GM12878 (cell line): ENCODE data around the gene PPP1R37. TPM values are rescaled to one million over a fixed set of nuclear protein-coding genes. Genes with fewer than 3 reads are reported as not detected.
A peak's percentile ranks its signal among the peaks of the same experiment; 100 is the strongest.

Experiments
- BACH1 ChIP-seq: fragments of 450-650 bp; IDR thresholded peaks from 2 replicates; pipeline ENCODE4 v1.6.1; 2017; ENCODE audit warnings: mild to moderate bottlenecking, borderline replicate concordance
- CBX3 ChIP-seq: fragments of 200-600 bp; sonication (generic); IDR thresholded peaks from 2 replicates; pipeline ENCODE4 v1.6.1; 2016; ENCODE audit warnings: low read depth, borderline replicate concordance
- DPF2 ChIP-seq: fragments of 450-650 bp; IDR thresholded peaks from 2 replicates; pipeline ENCODE4 v1.6.1; 2017; ENCODE audit warnings: mild to moderate bottlenecking
- EED ChIP-seq: sonication (generic); IDR thresholded peaks from 2 replicates; pipeline ENCODE4 v1.6.1; 2016; ENCODE audit warnings: antibody characterized with exemption, low read depth
- EGR1 ChIP-seq, 2 experiments: IDR thresholded peaks; 1 replicate in 1 of 2; 2 replicates in 1 of 2; pipeline ENCODE4 v1.6.1; 2011 to 2012; ENCODE audit warnings: low read depth in 2 of 2, low read length in 2 of 2, borderline replicate concordance in 1 of 2, mild to moderate bottlenecking in 1 of 2, moderate library complexity in 1 of 2
- EP300 ChIP-seq, 2 experiments: fragments of 150-350 bp in 1 of 2; IDR thresholded peaks; 2 replicates each; pipeline ENCODE4 v1.6.1; 2011 to 2012; ENCODE audit warnings: low read depth in 2 of 2, low read length in 2 of 2, borderline replicate concordance in 1 of 2, improper control_type of control experiment in 1 of 2, inconsistent platforms in 1 of 2; ENCODE audit not compliant: control insufficient read depth in 1 of 2
- KAT2A ChIP-seq: conservative IDR thresholded peaks from 2 replicates; pipeline ENCODE4 v1.6.1; 2011; ENCODE audit warnings: low read depth, low read length; ENCODE audit not compliant: control insufficient read depth
- KLF5 ChIP-seq: fragments of 450-650 bp; IDR thresholded peaks from 2 replicates; pipeline ENCODE4 v1.6.1; 2014; ENCODE audit warnings: mild to moderate bottlenecking; ENCODE audit not compliant: partially characterized antibody
- NBN ChIP-seq: fragments of 450-650 bp; IDR thresholded peaks from 2 replicates; pipeline ENCODE4 v1.6.1; 2016
- NFIC ChIP-seq: IDR thresholded peaks from 2 replicates; pipeline ENCODE4 v1.6.1; 2012; ENCODE audit warnings: low read depth, mild to moderate bottlenecking, inconsistent platforms, low read length, moderate library complexity
- NFYB ChIP-seq: IDR thresholded peaks from 2 replicates; pipeline ENCODE4 v1.6.1; 2011; ENCODE audit warnings: low read depth, mild to moderate bottlenecking, low read length, improper control_type of control experiment, moderate library complexity; ENCODE audit not compliant: insufficient read depth
- NR2F1 ChIP-seq: fragments of 450-650 bp; conservative IDR thresholded peaks from 2 replicates; pipeline ENCODE4 v1.6.1; 2017; ENCODE audit warnings: mild to moderate bottlenecking
- RELA ChIP-seq: fragments of 450-650 bp; IDR thresholded peaks from 2 replicates; pipeline ENCODE4 v1.8.0; 2014; ENCODE audit warnings: borderline replicate concordance; ENCODE audit not compliant: partially characterized antibody
- RFX5 ChIP-seq: IDR thresholded peaks from 2 replicates; pipeline ENCODE4 v1.6.1; 2011; ENCODE audit warnings: low read depth, low read length, improper control_type of control experiment
- SMAD1 ChIP-seq: fragments of 450-650 bp; IDR thresholded peaks from 2 replicates; pipeline ENCODE4 v1.6.1; 2018; ENCODE audit warnings: mild to moderate bottlenecking, low read depth; ENCODE audit not compliant: partially characterized antibody
- SMARCA5 ChIP-seq: fragments of 450-650 bp; IDR thresholded peaks from 2 replicates; pipeline ENCODE4 v1.6.1; 2017; ENCODE audit warnings: mild to moderate bottlenecking
- SP1 ChIP-seq: IDR thresholded peaks from one replicate; pipeline ENCODE4 v1.6.1; 2011; ENCODE audit warnings: low read depth, low read length
- SRF ChIP-seq, 2 experiments: IDR thresholded peaks; 2 replicates each; pipeline ENCODE4 v1.6.1; 2011; ENCODE audit warnings: low read depth in 2 of 2, low read length in 2 of 2, mild to moderate bottlenecking in 1 of 2, moderate library complexity in 1 of 2
- STAT1 ChIP-seq: fragments of 450-650 bp; conservative IDR thresholded peaks from 2 replicates; pipeline ENCODE4 v1.6.1; 2014; ENCODE audit warnings: antibody characterized with exemption, mild to moderate bottlenecking
- STAT3 ChIP-seq: IDR thresholded peaks from 2 replicates; pipeline ENCODE4 v1.6.1; 2011; ENCODE audit warnings: low read depth, low read length, improper control_type of control experiment
- TBL1XR1 ChIP-seq: IDR thresholded peaks from 2 replicates; pipeline ENCODE4 v1.6.1; 2012; ENCODE audit warnings: low read depth, low read length, improper control_type of control experiment
- TCF12 ChIP-seq: IDR thresholded peaks from 2 replicates; pipeline ENCODE4 v1.6.1; 2011; ENCODE audit warnings: low read depth, mild to moderate bottlenecking, low read length
- YBX1 ChIP-seq: fragments of 450-650 bp; IDR thresholded peaks from 2 replicates; pipeline ENCODE4 v1.6.1; 2016; ENCODE audit warnings: antibody characterized with exemption
- ZNF24 ChIP-seq: fragments of 450-650 bp; IDR thresholded peaks from 2 replicates; pipeline ENCODE4 v1.6.1; 2017; ENCODE audit warnings: antibody characterized with exemption, mild to moderate bottlenecking
- polyA plus RNA-seq, 11 experiments: library from polyadenylated mRNA; depleted of rRNA in 4 of 11; unstranded in 6 of 11; stranded (reverse) in 5 of 11; fragments of >200 nt; fragmentation: Nextera tagmentation in 4 of 11; fragmentation: Illumina TruSeq in 1 of 11; extraction: Ambion mirVana in 4 of 11; extraction: Trizol in 1 of 11; gene quantifications; 1 replicate in 1 of 11; 2 replicates in 10 of 11; pipeline versions ENCODE4 v1.2.1 to v1.2.3, GENCODE V29; 2011 to 2016; ENCODE audit warnings: inconsistent platforms in 2 of 11, missing spikeins in 2 of 11, low read depth in 1 of 11
- total RNA-seq, 4 experiments: library from RNA; depleted of rRNA in 3 of 4; stranded (reverse); fragments of >200 nt in 3 of 4; fragmentation: Illumina TruSeq in 1 of 4; extraction: Trizol in 1 of 4; gene quantifications; 2 replicates each; pipeline versions ENCODE4 v1.2.1 to v1.2.3, GENCODE V29; 2013 to 2021
- TF ChIP-seq, protein P1 (sequence below): fragments of 450-650 bp; IDR thresholded peaks from 2 replicates; pipeline ENCODE4 v1.6.1; 2017; ENCODE audit warnings: mild to moderate bottlenecking, moderate library complexity
- TF ChIP-seq, protein P2 (sequence below): IDR thresholded peaks from 2 replicates; pipeline ENCODE4 v1.6.1; 2012; ENCODE audit warnings: low read depth, low read length, improper control_type of control experiment

The PPP1R37 gene
- total and polyA plus RNA-seq, 10 of the 15 experiments (the other 5 are each of a cell fraction or from before 2014, with no cell fraction given): 0.09 to 21.3 (median 5.1) TPM; not detected in 1

GRCh38 chr19:45079063-45079910 is 13.7 kb upstream of the PPP1R37 start, which contains the start of gene GEMIN7 (continued):
- TF ChIP-seq EGR1 (IDR thresholded peaks at IDR 0.05; ENCODE audit: borderline replicate concordance in 1 of 2, low read depth in 2 of 2, low read length in 2 of 2): peak; percentile 68 to 88; a peak in 2 of 3 replicates
- peak in 1 of 2 experiments; percentile 88 for TF ChIP-seq SRF (IDR thresholded peaks at IDR 0.05; ENCODE audit: low read depth in 2 of 2, low read length in 2 of 2)
- TF ChIP-seq, protein P1, sequence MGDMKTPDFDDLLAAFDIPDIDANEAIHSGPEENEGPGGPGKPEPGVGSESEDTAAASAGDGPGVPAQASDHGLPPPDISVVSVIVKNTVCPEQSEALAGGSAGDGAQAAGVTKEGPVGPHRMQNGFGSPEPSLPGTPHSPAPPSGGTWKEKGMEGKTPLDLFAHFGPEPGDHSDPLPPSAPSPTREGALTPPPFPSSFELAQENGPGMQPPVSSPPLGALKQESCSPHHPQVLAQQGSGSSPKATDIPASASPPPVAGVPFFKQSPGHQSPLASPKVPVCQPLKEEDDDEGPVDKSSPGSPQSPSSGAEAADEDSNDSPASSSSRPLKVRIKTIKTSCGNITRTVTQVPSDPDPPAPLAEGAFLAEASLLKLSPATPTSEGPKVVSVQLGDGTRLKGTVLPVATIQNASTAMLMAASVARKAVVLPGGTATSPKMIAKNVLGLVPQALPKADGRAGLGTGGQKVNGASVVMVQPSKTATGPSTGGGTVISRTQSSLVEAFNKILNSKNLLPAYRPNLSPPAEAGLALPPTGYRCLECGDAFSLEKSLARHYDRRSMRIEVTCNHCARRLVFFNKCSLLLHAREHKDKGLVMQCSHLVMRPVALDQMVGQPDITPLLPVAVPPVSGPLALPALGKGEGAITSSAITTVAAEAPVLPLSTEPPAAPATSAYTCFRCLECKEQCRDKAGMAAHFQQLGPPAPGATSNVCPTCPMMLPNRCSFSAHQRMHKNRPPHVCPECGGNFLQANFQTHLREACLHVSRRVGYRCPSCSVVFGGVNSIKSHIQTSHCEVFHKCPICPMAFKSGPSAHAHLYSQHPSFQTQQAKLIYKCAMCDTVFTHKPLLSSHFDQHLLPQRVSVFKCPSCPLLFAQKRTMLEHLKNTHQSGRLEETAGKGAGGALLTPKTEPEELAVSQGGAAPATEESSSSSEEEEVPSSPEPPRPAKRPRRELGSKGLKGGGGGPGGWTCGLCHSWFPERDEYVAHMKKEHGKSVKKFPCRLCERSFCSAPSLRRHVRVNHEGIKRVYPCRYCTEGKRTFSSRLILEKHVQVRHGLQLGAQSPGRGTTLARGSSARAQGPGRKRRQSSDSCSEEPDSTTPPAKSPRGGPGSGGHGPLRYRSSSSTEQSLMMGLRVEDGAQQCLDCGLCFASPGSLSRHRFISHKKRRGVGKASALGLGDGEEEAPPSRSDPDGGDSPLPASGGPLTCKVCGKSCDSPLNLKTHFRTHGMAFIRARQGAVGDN: peak; percentile 89
- TF ChIP-seq, protein P2, sequence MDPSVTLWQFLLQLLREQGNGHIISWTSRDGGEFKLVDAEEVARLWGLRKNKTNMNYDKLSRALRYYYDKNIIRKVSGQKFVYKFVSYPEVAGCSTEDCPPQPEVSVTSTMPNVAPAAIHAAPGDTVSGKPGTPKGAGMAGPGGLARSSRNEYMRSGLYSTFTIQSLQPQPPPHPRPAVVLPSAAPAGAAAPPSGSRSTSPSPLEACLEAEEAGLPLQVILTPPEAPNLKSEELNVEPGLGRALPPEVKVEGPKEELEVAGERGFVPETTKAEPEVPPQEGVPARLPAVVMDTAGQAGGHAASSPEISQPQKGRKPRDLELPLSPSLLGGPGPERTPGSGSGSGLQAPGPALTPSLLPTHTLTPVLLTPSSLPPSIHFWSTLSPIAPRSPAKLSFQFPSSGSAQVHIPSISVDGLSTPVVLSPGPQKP: peak; percentile 80; the same call in 1 of the 2 replicates
- 0 out of 2 replicates have a peak, but pooled peaks have one; percentile 83 for TF ChIP-seq STAT1
- TF ChIP-seq NR2F1: peak; percentile 77
- peak; percentile 35; the same call in 1 of the 2 replicates for TF ChIP-seq TBL1XR1
- TF ChIP-seq SMAD1: peak; percentile 18
- TF ChIP-seq EED: peak; percentile 26; the same call in 1 of the 2 replicates
- TF ChIP-seq RELA: peak; percentile 91
- TF ChIP-seq TCF12: peak; percentile 64; the same call in 1 of the 2 replicates
- peak; percentile 92 for TF ChIP-seq KLF5
- peak; percentile 65 to 80; a peak in 2 of 4 replicates for TF ChIP-seq EP300 (IDR thresholded peaks at IDR 0.05; ENCODE audit: borderline replicate concordance in 1 of 2, control insufficient read depth in 1 of 2, low read depth in 2 of 2, low read length in 2 of 2)
- TF ChIP-seq YBX1: no peak
- no peak for TF ChIP-seq NFYB
- TF ChIP-seq NFIC: no peak
- TF ChIP-seq RFX5: 0 out of 2 replicates have a peak, but pooled peaks have one; percentile 45
- no peak for TF ChIP-seq STAT3
- peak; percentile 52 for TF ChIP-seq SP1
- TF ChIP-seq BACH1: peak; percentile 88
- TF ChIP-seq ZNF24: peak; percentile 76
- TF ChIP-seq KAT2A: no peak
- no peak for TF ChIP-seq CBX3
- peak; percentile 59; the same call in 1 of the 2 replicates for TF ChIP-seq DPF2
- TF ChIP-seq SMARCA5: peak; percentile 97
- peak; percentile 56; the same call in 1 of the 2 replicates for TF ChIP-seq NBN
